Nephron progenitor cell (in vitro differentiated cells): ENCODE results near the gene PTGIS.

Experiments
- DNase-seq: peaks from one replicate; pipeline ENCODE4 v3.0.0; 2021
- H3K27ac Mint-ChIP-seq: 2 replicates; pipeline ENCODE4 v1.8.0; 2021; ENCODE audit warnings: mild to moderate bottlenecking, moderate library complexity, mixed read lengths
- H3K27me3 Mint-ChIP-seq: 2 replicates; pipeline ENCODE4 v1.8.0; 2021; ENCODE audit warnings: mild to moderate bottlenecking, low read depth, mixed read lengths; ENCODE audit not compliant: poor library complexity
- H3K36me3 Mint-ChIP-seq: 2 replicates; pipeline ENCODE4 v1.8.0; 2021; ENCODE audit warnings: low read depth, mixed read lengths
- H3K4me1 Mint-ChIP-seq: 2 replicates; pipeline ENCODE4 v1.8.0; 2021; ENCODE audit warnings: mixed read lengths
- H3K4me3 Mint-ChIP-seq: 2 replicates; pipeline ENCODE4 v1.8.0; 2021; ENCODE audit warnings: mild to moderate bottlenecking, moderate library complexity, mixed read lengths
- H3K9me3 Mint-ChIP-seq: 2 replicates; pipeline ENCODE4 v1.8.0; 2021; ENCODE audit warnings: mild to moderate bottlenecking, moderate library complexity, mixed read lengths
- CTCF ChIP-seq: fragments of 200-600 bp; sonication (generic); IDR thresholded peaks from 2 replicates; pipeline ENCODE4 v1.5.0; 2021; ENCODE audit warnings: antibody characterized with exemption

Gene PTGIS

GRCh38 chr20:49563015-49563980, 4.6 kb downstream of the PTGIS start:
- DNase-seq: no peak
- Mint-ChIP-seq H3K4me3 (no peak overlapping the region), H3K9me3 (no peaks in the 10 kb centered on the region), H3K4me1 (peaks cover 23% of the 10 kb centered on the region), H3K27me3 (peaks cover 3% of the 10 kb centered on the region), H3K27ac (peak overlapping the region; percentile 82), H3K36me3 (peaks cover 20% of the 10 kb centered on the region)
- TF ChIP-seq CTCF: no peak

GRCh38 chr20:49562311-49563014, 5.5 kb downstream of the PTGIS start:
- Mint-ChIP-seq H3K27me3 (peaks cover 5% of the 10 kb centered on the region), H3K36me3 (peaks cover 24% of the 10 kb centered on the region), H3K4me1 (peaks cover 23% of the 10 kb centered on the region), H3K9me3 (peaks cover 1% of the 10 kb centered on the region), H3K27ac (peak overlapping the region; percentile 82), H3K4me3 (peak overlapping the region; percentile 47)
- TF ChIP-seq CTCF: no peak
- no peak for DNase-seq

- Mint-ChIP-seq H3K9me3 (peaks cover 8% of the 10 kb centered on the region), H3K4me1 (peaks cover 19% of the 10 kb centered on the region), H3K27ac (no peak overlapping the region), H3K4me3 (no peak overlapping the region), H3K36me3 (peaks cover 28% of the 10 kb centered on the region), H3K27me3 (peaks cover 7% of the 10 kb centered on the region)
- no peak for TF ChIP-seq CTCF
- DNase-seq: no peak
These were observed 6.1 kb downstream of the PTGIS start for GRCh38 chr20:49561806-49562205.

GRCh38 chr20:49561256-49561655, 6.7 kb downstream of the PTGIS start:
- no peak overlapping the region for H3K4me3 Mint-ChIP-seq
- no peak for DNase-seq
- peaks cover 13% of the 10 kb centered on the region for H3K4me1 Mint-ChIP-seq
- peaks cover 7% of the 10 kb centered on the region for H3K27me3 Mint-ChIP-seq
- peaks cover 13% of the 10 kb centered on the region for H3K9me3 Mint-ChIP-seq
- no peak for TF ChIP-seq CTCF
- no peak overlapping the region for H3K27ac Mint-ChIP-seq
- peaks cover 34% of the 10 kb centered on the region for H3K36me3 Mint-ChIP-seq

GRCh38 chr20:49560646-49561045, 7.3 kb downstream of the PTGIS start:
- peaks cover 7% of the 10 kb centered on the region for H3K27me3 Mint-ChIP-seq
- peaks cover 9% of the 10 kb centered on the region for H3K4me1 Mint-ChIP-seq
- peak overlapping the region; percentile 50 for H3K27ac Mint-ChIP-seq
- H3K36me3 Mint-ChIP-seq: peaks cover 38% of the 10 kb centered on the region
- peaks cover 19% of the 10 kb centered on the region for H3K9me3 Mint-ChIP-seq
- H3K4me3 Mint-ChIP-seq: no peak overlapping the region
- DNase-seq: no peak
- no peak for TF ChIP-seq CTCF
